ENCODE results near the gene PITX1.

DNA sequence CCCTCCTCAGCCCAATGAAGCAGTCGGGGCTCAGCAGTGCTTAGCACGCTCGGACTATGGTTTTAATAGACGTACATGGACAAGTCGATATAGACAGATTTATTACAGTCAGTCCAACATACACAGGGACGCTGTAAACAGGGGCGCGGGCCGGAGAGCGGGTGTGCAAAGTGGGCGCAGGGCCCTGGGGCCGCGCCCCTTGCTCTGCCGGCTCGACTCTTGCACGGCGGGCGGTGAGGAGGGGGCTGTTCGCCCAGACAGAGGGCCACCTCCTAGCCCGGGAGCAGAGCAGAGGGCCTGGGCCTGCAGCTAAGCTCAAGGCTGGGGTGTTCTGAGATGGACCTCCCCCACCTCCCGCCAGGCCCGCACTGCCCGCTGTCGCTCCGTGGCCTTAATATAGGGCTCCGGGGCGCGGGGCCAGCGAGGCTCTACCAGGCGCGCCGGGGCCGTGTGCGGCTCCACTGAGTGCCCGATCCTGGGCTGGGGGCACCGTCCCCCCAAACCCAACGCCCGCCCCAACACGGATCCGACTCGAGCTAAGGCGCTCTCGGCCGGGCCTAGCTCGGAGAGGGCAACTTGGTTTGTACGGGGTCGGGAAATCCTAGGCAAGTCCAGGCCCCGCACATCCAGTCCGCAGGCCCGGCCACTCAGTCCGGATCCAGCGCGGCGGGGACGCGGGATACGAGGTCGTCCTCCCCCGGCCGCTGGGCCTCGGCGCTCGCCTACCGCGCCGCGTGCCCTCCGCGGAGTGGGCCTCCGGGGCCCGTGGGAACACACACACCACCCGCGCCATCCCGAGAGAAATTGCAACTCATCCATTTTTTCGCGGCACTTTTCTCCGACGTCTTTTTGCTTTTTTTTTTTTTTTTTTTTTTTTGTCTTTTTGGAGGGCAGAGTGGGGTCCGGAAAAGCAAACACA is 6.1 kb downstream of the PITX1 start:
- TF ChIP-seq CTCF (IDR thresholded peaks at IDR 0.05) (no peak), POLR2AphosphoS5 (IDR thresholded peaks at IDR 0.05; ENCODE audit: insufficient read depth in 1 of 2, low read depth in 1 of 2) (peak in 1 of 2 donors; percentile 22), POLR2A (IDR thresholded peaks at IDR 0.05) (no peak)
